Activated CD8-positive, alpha-beta memory T cell treated with anti-CD3 and anti-CD28 coated beads, Interleukin-2, amount 50 U/mL, for 24 hours (primary cell): ENCODE results near the gene ARHGEF11.

Experiments
- DNase-seq: peaks from one replicate; pipeline ENCODE4 v3.0.0-alpha.2; 2020; ENCODE audit errors: extremely low read depth

ARHGEF11 gene

GRCh38 chr1:156894711-156895454, 150.7 kb downstream of the ARHGEF11 start:
- DNase-seq = no peak

- no peak for DNase-seq
Observed at GRCh38 chr1:156894001-156894400, 151.5 kb downstream of the ARHGEF11 start.

- no peak for DNase-seq
Observed at GRCh38 chr1:156893048-156893953, 152.2 kb downstream of the ARHGEF11 start, which contains the start of gene PEAR1. Gene PEAR1 (plus strand): TSS chr1:156893718. CDS start chr1:156903927, 10,209 bp downstream.

GRCh38 chr1:156892190-156893047, 153.1 kb downstream of the ARHGEF11 start:
- DNase-seq = peak; percentile 67

- DNase-seq = peak; percentile 8
Observed at GRCh38 chr1:156889802-156890580, 155.6 kb downstream of the ARHGEF11 start.

- DNase-seq = no peak
Observed at GRCh38 chr1:156887734-156888133, 157.8 kb downstream of the ARHGEF11 start.

- DNase-seq = no peak
Observed at GRCh38 chr1:156887317-156887716, 158.2 kb downstream of the ARHGEF11 start.

GRCh38 chr1:156886583-156887281, 158.8 kb downstream of the ARHGEF11 start:
- no peak for DNase-seq

GRCh38 chr1:156885880-156886355, 159.6 kb downstream of the ARHGEF11 start:
- no peak for DNase-seq

GRCh38 chr1:156885314-156885713, 160.2 kb downstream of the ARHGEF11 start:
- DNase-seq = no peak
